GM18526 (cell line): Measurements from ENCODE around the gene BTBD19.

Experiments
- POLR2A ChIP-seq: IDR thresholded peaks from 3 replicates; pipeline ENCODE4 v1.6.1; 2011; ENCODE audit not compliant: insufficient read length; ENCODE audit errors: extremely low read depth

The BTBD19 gene

GRCh38 chr1:44808063-44808937, at the start of gene BTBD19:
Gene BTBD19, plus strand, starts transcription at chr1:44808523. Its CDS starts 298 bp downstream, at chr1:44808821.
- no peak for TF ChIP-seq POLR2A

GRCh38 chr1:44759077-44759476, 49.2 kb upstream of the BTBD19 start:
- TF ChIP-seq POLR2A, result no peak

GRCh38 chr1:44760876-44761275, 47.4 kb upstream of the BTBD19 start:
- no peak for TF ChIP-seq POLR2A

GRCh38 chr1:44775078-44775929, 33.0 kb upstream of the BTBD19 start, which contains the start of gene RPS8:
Gene RPS8, plus strand, starts transcription at chr1:44775540. Its CDS starts 57 bp downstream, at chr1:44775597.
- TF ChIP-seq POLR2A, result peak; percentile 99

- TF ChIP-seq POLR2A, result no peak
Observed at GRCh38 chr1:44775930-44776729, 32.2 kb upstream of the BTBD19 start.

GRCh38 chr1:44776730-44777068, 31.6 kb upstream of the BTBD19 start:
- TF ChIP-seq POLR2A, result no peak

- no peak for TF ChIP-seq POLR2A
Observed at GRCh38 chr1:44777547-44777946, 30.8 kb upstream of the BTBD19 start.

GRCh38 chr1:44777969-44778635, 30.2 kb upstream of the BTBD19 start:
- no peak for TF ChIP-seq POLR2A

- no peak for TF ChIP-seq POLR2A
Observed at GRCh38 chr1:44778705-44779576, 29.4 kb upstream of the BTBD19 start.

- TF ChIP-seq POLR2A, result no peak
Observed at GRCh38 chr1:44780583-44781121, 27.7 kb upstream of the BTBD19 start.

GRCh38 chr1:44783697-44784093, 24.6 kb upstream of the BTBD19 start:
- no peak for TF ChIP-seq POLR2A

- peak; percentile 16 for TF ChIP-seq POLR2A
Observed at GRCh38 chr1:44784094-44785028, 24.0 kb upstream of the BTBD19 start.
